A673 (cell line): Measurements from ENCODE around the gene SAMD10. TPM values are rescaled to one million over a fixed set of nuclear protein-coding genes. Genes with fewer than 3 reads are reported as not detected.

Source experiments
- BruUV-seq: library from RNA; stranded (reverse); fragments of 400-500 nt; replicated peaks from 2 replicates; lab custom pipeline; 2021; lab: Mats Ljungman, UMichigan
- CTCF ChIA-PET: fragments of 300-600 bp; sonication (Branson Sonifier 250); formaldehyde crosslinking; loops from one replicate; lab custom pipeline; 2022; ENCODE audit warnings: antibody characterized with exemption; lab: Charles Lee
- POLR2A ChIA-PET: fragments of 300-600 bp; sonication (Branson Sonifier 250); formaldehyde crosslinking; loops from one replicate; lab custom pipeline; 2022; ENCODE audit warnings: antibody characterized with exemption; ENCODE audit not compliant: low non-redundant PET; lab: Charles Lee
- DNase-seq: peaks from one replicate; pipeline ENCODE4 v3.0.0-alpha.2; 2015; ENCODE audit warnings: low spot score
- H3K27ac ChIP-seq: fragments of 200-600 bp; sonication (generic); 2 replicates; pipeline ENCODE4 v1.5.1; 2016; ENCODE audit warnings: mixed run types, low read depth, mild to moderate bottlenecking, mixed read lengths, antibody characterized with exemption, low read length; ENCODE audit not compliant: poor library complexity, severe bottlenecking
- H3K27me3 ChIP-seq: fragments of 200-600 bp; sonication (generic); replicated peaks from 2 replicates; pipeline ENCODE4 v1.6.1; 2017; ENCODE audit warnings: mixed run types, low read depth, mild to moderate bottlenecking, mixed read lengths, antibody characterized with exemption, low read length; ENCODE audit not compliant: insufficient read depth, poor library complexity
- H3K36me3 ChIP-seq: fragments of 200-600 bp; sonication (generic); 2 replicates; pipeline ENCODE4 v1.6.1; 2016; ENCODE audit warnings: mixed run types, mild to moderate bottlenecking, mixed read lengths, antibody characterized with exemption, low read length; ENCODE audit not compliant: insufficient read depth, poor library complexity, severe bottlenecking
- H3K4me1 ChIP-seq: fragments of 200-600 bp; sonication (generic); 2 replicates; pipeline ENCODE4 v1.6.1; 2017; ENCODE audit warnings: mixed run types, mild to moderate bottlenecking, mixed read lengths, antibody characterized with exemption, low read length; ENCODE audit not compliant: insufficient read depth, poor library complexity, severe bottlenecking
- H3K4me3 ChIP-seq: fragments of 200-600 bp; sonication (generic); 2 replicates; pipeline ENCODE4 v1.5.1; 2016; ENCODE audit warnings: low read depth, mixed run types, mild to moderate bottlenecking, mixed read lengths, low read length; ENCODE audit not compliant: poor library complexity, severe bottlenecking
- H3K9me3 ChIP-seq: fragments of 200-600 bp; sonication (generic); 2 replicates; pipeline ENCODE4 v1.6.1; 2016; ENCODE audit warnings: mixed run types, low read depth, mild to moderate bottlenecking, mixed read lengths, antibody characterized with exemption, low read length; ENCODE audit not compliant: poor library complexity, severe bottlenecking
- EZH2 ChIP-seq: fragments of 200-600 bp; sonication (generic); IDR thresholded peaks from 2 replicates; pipeline ENCODE4 v1.6.1; 2017; ENCODE audit warnings: borderline replicate concordance, low read depth, mild to moderate bottlenecking, mixed read lengths, antibody characterized with exemption, low read length; ENCODE audit not compliant: poor library complexity, severe bottlenecking
- intact Hi-C: fragments of 100-400 bp; cut with micrococcal nuclease; formaldehyde crosslinking; loops from one replicate; pipeline ENCODE4 v1.10.0; 2022; ENCODE audit not compliant: unreplicated experiment
- total RNA-seq: library from RNA; stranded (reverse); gene quantifications from 2 replicates; pipeline ENCODE4 v1.2.3, GENCODE V29; 2021
- TF ChIP-seq, protein P1 (sequence below): fragments of 300-800, 200-600 bp; sonication (generic); conservative IDR thresholded peaks from 2 replicates; pipeline ENCODE4 v1.5.1; 2017; ENCODE audit warnings: low read depth, mild to moderate bottlenecking, antibody characterized with exemption, low read length, moderate library complexity, mixed read lengths

Gene SAMD10
- total RNA-seq, 1 experiment from 2014 or later, result 6.3 TPM

DNA sequence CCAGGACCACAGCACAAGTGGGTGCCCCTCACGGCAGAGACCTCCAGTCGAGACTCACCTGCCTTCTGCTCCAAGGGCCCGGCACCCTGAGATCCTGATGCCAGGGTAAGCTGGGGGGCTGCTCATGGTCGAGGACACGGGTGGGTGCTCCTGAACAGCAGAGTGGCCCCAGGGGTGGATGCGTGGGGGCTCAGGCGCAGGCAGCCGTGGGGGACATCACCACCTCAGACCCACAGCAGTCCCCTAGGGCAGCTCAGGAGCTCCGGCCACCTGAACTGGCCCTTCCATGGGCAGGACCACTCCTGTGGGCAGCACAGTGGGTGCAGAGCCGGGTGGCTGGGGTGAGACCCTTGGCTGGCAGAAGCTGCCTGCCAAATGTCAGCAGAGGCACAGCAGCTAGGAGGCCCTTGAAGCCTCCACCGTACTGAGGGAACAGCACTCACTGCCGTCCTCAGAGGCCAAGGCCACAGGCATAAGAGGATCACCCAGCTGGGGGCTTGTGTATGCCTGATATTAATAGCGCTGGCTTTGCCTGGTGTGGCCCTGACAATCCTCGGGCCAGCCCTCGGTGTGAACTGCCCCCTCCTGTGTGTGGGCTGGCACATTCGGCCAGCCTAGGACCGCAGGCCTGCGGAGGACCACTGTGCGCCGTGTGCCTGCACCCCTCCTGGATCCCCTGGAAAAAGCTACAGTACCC lies 28.6 kb downstream of the SAMD10 start:
- Histone ChIP-seq H3K27me3 (no peaks in the 10 kb centered on the region), H3K4me1 (peaks cover 30% of the 10 kb centered on the region), H3K9me3 (no peaks in the 10 kb centered on the region), H3K36me3 (no peaks in the 10 kb centered on the region), H3K4me3 (no peak overlapping the region), H3K27ac (no peak overlapping the region)
- TF ChIP-seq EZH2, result no peak
- TF ChIP-seq, protein P1, sequence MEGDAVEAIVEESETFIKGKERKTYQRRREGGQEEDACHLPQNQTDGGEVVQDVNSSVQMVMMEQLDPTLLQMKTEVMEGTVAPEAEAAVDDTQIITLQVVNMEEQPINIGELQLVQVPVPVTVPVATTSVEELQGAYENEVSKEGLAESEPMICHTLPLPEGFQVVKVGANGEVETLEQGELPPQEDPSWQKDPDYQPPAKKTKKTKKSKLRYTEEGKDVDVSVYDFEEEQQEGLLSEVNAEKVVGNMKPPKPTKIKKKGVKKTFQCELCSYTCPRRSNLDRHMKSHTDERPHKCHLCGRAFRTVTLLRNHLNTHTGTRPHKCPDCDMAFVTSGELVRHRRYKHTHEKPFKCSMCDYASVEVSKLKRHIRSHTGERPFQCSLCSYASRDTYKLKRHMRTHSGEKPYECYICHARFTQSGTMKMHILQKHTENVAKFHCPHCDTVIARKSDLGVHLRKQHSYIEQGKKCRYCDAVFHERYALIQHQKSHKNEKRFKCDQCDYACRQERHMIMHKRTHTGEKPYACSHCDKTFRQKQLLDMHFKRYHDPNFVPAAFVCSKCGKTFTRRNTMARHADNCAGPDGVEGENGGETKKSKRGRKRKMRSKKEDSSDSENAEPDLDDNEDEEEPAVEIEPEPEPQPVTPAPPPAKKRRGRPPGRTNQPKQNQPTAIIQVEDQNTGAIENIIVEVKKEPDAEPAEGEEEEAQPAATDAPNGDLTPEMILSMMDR, result no peak
- CTCF ChIA-PET, result no interaction called here
- DNase-seq, result no peak
- intact Hi-C loops, result no loop called here
- POLR2A ChIA-PET, result no interaction called here
- no TSS peak for BruUV-seq

- BruUV-seq, result no TSS peak
- TF ChIP-seq, protein P1, result no peak
- TF ChIP-seq EZH2, result no peak
- DNase-seq, result no peak
- Histone ChIP-seq H3K4me1 (peaks cover 30% of the 10 kb centered on the region), H3K27ac (no peak overlapping the region), H3K9me3 (no peaks in the 10 kb centered on the region), H3K4me3 (no peak overlapping the region), H3K36me3 (peaks cover 23% of the 10 kb centered on the region), H3K27me3 (no peaks in the 10 kb centered on the region)
- intact Hi-C loops, result no loop called here
- POLR2A ChIA-PET, result no interaction called here
- CTCF ChIA-PET, result no interaction called here
These were observed 31.6 kb downstream of the SAMD10 start for GRCh38 chr20:63947638-63948456.

DNA sequence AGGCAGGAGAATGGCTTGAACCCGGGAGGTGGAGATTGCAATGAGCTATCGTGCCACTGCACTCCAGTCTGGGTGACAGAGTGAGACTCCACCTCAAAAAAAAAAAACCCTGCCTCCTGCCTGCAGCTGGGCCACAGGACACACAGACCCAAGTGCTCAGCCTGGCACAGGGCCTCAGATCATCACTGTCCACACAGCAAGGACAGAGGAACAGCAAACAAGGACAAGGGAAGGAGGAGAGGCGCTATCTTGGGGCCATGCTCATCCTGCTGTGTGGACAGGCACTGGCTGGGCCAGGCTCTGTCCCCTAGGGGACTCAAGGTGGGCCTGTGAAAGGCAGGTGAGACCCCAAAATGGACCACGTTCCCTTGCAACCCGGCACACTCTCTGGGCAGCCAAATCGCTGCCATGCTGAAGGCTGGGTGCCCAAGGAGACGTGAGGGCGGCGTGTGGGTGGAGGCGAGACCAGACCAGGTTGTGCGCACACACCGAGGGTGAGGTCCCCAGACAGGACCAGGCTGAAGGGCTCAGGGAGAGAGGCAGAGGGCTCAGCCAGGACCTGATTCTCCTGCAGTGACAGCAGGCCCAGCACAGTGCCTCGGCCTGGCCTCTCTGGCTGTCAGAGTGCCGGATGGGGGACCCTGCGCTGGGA lies 32.3 kb downstream of the SAMD10 start:
- BruUV-seq, result no TSS peak
- POLR2A ChIA-PET, result no interaction called here
- H3K4me3 ChIP-seq, result no peak overlapping the region
- H3K27me3 ChIP-seq, result no peaks in the 10 kb centered on the region
- no peak overlapping the region for H3K27ac ChIP-seq
- H3K4me1 ChIP-seq, result peaks cover 30% of the 10 kb centered on the region
- no peaks in the 10 kb centered on the region for H3K9me3 ChIP-seq
- intact Hi-C loops, result no loop called here
- no peak for TF ChIP-seq EZH2
- TF ChIP-seq, protein P1, result no peak
- DNase-seq, result no peak
- H3K36me3 ChIP-seq, result peaks cover 23% of the 10 kb centered on the region
- CTCF ChIA-PET, result no interaction called here
